T-helper 2 cell (primary cell): ENCODE data around the gene CAMK2A.
"Not testable (repeated sequence)": the region's sequence is repeated elsewhere in the genome, so short reads cannot be mapped to it uniquely, and the experiment has no call there.

ENCODE experiments used
- DNase-seq, 5 experiments: peaks; one replicate each; pipeline versions ENCODE4 v3.0.0 to v3.0.0-alpha.2; 2012 to 2022

The CAMK2A gene

DNA sequence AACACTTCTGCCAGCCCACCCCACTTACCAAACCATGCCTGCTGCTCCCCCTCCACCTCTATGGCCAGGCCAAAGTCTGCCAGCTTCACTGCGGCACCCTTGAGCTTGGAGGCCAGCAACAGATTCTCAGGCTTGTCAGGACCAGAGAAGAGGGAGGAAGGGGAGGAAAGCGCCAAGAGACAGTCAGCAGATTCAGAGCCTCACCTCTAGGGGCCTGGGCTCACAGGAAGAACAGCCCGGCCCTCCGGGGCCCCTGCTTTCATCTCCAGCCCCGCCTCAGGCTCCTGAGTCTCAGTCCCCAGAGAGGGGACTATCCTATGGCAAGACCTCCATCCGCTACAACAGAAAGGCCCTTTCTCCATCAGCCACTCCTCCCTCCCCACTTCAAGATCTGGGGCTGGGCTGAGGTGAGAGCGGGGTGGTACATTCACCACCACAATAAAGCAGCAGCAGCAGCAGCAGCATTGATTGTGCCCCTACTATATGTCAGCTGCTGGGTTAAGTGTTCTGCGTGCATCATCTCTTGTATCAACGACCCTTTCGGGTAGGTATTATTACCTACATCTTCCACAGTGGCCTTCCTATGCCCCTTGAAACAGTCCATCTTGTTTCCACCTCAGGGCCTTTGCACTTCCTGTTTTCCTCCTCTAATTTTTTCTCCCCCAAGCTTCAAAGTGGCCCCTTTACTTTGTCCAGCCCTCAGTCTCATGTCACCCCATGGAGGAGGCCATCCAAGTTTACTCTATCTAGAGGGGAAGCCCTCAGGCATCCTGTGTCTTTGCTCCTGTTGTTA lies 36.0 kb downstream of the CAMK2A start:
- DNase-seq, result no peak

DNA sequence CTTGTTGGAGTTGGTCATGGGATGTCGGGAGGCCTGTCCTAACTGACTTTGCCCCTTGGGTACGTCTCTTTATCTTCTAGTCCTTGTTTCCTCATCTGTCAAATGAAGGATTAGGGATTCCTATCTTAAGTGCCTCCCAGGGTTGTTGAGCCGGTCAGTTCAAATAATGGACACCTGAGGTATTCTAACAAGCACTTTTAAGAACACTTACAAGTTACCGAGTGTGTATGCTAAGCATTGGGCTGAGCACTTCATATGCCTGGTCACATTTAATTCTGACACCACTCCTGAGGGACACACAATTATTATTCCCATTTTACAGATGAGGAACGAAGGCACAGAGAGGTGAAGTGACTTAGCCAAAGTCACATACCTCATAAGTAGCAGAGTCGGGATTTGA lies 37.1 kb downstream of the CAMK2A start:
- no peak for DNase-seq

DNA sequence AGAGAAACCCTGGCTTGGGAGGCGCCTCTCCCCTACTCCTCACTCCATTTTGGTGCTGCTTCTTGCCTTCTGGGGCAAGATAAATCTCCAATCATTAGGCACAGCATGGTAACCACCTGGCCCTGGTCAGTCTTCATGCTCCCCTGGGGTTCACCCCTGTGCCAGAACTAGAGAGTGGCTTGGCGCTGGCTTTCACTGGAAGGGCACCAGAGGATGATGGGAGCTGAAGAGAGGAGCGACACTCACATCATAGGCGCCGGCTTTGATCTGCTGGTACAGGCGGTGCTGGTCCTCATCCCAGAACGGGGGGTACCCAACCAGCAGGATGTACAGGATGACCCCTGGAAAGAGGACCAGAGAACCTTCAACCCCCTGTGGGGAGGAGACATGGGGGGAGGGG lies 38.1 kb downstream of the CAMK2A start:
- no peak for DNase-seq

DNA sequence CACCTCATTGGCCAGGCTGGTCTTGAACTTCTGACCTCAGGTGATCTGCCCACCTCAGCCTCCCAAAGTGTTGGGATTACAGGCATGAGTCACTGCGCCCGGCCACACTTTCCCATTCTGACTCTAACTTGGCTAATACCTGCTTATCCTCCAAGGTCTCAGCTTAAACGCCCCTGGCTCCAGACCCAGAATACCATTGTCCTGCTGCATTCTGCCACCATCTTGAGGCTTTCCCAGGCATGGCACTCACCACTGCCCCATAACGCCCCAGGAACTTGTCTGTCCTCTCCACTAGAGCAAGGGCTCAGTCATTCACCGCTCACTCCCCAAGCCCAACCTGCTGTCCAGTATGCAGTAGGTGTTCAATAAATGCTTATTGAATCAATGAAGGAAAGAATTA lies 39.8 kb downstream of the CAMK2A start:
- no peak for DNase-seq

DNA sequence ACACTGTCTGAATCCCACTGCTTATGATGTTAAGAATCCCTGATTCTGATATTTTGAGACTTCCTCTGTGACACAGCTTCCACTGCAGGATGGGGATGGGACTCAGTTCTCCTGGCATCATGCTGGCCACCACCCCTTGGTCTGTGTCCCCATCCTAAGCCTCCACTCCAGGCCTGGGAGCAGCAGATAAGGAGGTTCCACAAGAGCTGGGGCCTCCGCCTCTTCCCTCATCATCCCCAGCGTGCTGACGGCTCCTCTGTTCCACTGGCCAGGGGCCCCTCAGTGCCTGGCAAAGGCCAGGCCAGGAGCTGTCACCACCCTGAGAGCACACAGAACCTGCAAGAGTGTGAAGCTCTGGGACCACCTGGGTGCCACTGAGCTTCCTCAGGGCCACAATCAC lies 40.6 kb downstream of the CAMK2A start:
- DNase-seq, result no peak

DNA sequence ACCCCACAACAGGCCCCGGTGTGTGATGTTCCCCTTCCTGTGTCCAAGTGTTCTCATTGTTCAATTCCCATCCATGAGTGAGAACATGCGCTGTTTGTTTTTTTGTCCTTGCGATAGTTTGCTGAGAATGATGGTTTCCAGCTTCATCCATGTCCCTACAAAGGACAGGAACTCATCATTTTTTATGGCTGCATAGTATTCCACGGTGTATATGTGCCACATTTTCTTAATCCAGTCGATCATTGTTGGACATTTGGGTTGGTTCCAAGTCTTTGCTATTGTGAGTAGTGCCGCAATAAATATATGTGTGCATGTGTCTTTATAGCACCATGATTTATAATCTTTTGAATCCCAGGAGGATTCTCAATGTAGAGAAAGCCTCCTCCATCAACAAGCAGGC lies 41.1 kb downstream of the CAMK2A start:
- DNase-seq, result not testable (repeated sequence)

DNA sequence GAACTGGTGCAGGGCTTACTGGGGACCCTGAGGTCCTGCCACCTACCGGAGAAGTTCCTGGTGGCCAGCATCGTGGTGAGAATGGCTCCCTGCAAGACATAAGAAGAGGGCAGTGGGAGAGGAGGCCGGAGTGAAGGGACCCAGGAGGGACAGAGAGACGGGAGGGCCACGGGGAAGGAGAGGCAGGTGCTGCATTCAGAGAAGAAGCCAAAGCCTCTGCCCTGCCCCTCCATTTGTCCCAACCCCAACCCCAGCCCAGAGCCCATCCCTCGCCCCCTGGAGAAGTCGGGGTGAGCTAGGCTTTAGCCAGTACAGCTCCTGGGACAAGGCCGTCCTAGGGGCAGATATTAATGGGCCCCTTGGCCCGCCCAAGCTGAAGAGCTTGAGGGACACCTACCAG lies 41.8 kb downstream of the CAMK2A start:
- no peak for DNase-seq

DNA sequence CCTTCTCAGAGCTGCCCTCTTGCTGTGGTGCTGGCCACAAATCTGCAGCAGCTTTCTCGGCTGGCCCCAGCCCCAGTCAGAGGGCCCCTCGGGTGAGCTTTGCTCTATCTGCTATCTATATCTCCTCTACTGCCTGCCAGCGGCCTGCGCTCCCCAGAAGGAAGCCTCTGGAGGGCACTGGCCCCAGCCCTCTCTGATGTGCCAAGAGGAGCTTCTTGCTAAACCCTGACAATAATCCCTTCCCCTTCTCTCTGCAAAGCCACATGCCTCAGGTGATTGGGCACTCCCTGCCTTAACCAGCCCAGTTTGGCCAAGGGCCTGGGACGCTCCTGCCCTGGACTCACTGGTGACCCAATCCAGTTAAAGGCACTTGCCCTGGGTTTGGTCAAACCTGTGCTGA lies 42.7 kb downstream of the CAMK2A start:
- DNase-seq, result no peak

DNA sequence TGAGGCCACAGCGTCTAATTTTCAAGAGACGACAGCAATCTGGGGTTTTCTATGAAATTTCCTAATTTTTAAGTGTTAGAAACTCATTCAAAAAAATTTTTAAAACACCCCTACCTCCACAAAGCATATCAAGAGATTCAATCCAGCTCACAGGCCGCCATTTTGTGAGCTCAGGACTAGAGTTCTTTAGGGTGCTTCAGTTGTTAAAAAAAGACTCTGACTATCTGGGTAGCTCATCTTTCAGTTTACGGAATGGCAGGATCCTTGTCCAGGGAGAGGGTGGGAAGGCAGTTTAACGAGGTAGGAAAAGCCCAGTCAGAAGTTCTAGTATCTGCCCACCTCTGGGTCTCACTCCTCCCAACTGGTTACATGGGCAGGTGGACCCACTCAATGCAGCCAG lies 43.1 kb downstream of the CAMK2A start:
- DNase-seq, result no peak

DNA sequence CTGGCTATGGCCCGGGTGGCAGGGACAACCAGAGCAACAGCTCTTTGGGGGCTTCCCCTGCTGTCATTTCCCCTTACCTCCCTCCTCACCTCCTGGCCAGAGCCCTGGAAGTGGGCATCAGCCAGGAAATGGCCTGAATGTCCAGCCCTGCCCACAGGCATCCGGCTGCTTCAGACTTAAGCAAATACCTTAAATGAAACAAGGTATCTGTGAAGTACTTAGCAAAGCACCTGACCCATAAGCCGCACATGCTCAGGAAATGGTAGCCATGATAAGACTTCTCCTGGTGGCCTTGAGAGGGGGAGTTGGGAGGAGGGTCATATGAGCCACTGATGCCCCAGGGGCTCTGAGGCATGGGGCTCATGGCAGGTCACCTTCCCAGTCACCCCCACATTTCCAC lies 43.8 kb downstream of the CAMK2A start:
- DNase-seq, result no peak

DNA sequence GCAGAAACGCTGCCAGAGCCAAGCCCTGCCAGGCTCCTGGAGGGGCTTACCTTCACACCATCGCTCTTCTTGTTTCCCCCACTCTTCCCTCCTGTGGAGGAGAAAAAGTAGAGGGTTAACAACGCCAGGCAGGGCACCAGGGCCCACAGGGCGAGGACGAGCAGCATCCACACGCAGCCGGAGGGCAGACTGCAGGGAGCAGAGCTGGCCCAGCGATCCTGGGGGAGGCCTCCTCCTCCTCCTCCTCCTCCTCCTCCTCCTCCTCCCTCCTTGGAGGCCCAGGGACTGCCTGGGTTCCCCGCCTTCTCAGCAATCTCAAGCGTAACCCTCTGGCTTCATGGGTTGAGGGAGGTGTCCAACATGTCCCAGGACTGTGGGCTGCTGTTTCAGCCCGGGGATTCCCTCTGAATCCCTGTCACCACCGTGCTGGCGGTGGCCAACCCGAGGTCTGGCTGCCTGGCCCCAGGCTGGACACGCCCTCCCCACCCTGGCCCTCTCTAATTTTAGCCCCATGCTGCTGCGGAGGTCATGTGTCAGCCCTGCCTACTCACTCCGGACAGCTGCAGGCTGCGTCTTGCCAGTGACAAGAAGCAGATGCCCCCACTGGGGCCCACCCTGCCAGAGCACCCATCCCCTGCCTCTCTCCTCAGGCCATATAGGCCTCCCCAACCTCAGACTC lies 44.3 kb downstream of the CAMK2A start:
- DNase-seq, result no peak

DNA sequence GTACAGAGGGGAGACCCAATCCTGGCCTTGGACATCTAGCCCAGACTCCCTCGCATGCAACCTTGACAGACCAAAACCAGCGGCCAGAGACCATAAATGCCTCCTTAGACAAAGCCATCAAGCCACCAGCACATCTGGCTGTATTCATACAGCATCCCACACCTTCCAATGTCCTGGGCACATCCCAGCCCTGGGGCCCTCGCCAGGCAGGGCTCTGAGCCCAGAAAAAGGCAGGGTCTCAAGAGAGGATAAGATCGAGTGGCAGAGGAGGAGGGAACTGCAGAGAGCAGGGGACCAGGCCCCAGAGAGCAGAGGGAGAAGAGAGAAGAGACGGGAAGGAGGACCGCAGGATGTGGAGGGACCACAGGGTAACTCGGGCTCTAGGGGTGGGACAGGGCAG lies 45.4 kb downstream of the CAMK2A start:
- no peak for DNase-seq

DNA sequence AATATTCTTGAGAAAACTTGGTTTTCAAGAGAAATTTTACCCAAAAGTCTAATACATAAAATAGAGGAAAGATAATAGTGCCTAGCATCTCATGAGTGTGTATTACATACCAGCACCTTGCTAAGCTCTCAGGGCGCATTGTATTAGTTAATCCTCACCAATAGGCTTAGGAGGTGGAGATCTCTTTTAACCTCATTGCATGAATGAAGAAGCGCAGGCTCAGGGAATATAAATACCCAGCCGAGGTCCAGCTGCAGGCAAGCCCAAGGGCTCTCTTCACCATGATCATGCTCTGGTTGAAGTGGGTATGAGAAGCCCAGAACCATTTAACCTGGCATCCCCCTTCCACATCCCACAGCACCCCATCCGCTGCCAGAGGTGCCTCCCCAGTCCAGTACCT lies 46.0 kb downstream of the CAMK2A start:
- DNase-seq, result no peak

DNA sequence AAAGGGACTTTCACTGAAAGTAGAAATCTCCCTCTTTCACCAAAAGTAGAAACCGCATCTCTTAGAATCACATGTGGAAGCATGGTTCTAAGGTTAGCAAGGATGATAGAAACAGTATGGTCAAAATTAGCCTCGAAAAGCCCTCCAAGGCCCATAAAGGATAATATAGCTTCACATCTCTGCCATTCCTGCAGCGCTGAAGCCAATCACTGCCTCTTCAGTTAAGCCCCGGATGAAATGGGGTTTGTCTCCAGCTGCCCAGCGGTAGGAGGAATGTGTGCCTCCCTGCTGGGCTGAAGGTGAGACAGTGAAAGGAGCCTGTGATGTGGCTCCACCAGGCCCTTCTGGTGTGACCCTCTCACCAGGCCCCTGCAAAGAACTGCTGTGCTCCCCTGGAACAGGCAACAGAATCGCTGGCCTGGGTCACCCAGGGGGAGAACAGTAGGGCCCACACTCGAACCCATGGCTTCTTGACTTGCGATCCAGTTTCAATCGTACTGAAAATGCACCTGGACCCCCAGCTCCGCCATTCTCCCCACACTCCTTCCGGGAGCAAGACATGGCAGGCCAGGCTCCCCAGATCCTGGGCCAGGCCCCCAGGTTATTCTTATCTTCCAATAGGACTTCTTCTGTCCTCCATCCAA lies 47.2 kb downstream of the CAMK2A start:
- no peak for DNase-seq

DNA sequence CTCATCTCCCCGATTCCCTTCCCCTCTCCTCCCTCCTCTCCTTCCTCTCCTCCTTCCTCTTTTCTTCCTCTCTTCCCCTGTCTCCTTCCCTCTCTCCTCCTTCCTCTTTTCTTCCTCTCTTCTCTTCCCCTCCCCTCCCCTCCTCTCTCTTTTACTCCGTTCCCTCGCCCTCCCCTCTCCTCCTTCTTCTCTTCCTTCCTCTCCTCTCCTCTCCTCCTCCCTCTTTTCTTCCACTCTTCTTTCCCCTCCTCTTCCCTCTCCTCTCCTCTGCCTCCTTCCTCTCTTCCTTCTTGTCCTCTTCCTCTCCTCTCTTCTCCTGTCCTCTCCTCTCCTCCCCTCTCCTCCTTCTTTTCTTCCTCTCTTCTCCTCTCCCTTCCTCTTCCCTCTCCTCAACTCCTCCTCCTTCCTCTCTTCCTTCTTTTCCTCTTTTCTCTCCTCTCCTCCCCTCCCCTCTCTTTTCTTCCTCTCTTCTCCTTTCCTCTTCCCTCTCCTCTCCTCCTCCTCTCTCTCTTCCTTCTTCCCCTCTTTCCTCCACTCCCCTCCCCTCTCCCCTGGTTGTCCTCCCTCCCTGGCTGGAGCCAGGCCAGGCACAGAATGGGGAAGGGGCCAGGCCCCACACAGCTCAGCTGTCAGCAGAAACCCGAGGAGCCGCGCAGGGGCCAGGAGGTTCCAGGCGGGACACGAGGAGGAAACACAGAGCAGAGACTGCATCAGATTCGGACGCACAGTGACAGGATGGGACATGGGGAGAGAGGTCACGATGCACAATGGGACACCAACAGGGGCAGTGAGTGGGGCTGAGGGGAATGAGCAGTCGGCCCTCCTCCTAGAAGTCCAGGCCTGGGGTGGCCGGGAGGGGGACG lies 48.0 kb downstream of the CAMK2A start:
- no peak for DNase-seq

DNA sequence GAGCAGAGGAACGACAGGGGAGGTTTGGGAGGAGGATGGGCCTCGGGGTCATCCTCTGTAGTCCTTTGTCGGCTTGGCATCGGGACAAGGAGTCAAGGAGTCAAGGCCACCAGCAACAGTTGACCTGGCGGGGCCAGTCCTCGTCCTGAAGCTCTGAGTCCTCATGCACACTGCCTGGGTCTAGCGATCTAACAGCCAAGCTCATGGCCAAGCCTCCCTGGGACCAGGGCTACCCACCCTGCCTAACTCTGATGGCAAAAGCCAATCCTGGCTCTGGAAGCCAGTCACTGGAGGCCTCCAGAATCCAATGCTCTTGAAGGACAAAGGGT lies 49.8 kb downstream of the CAMK2A start:
- DNase-seq, result no peak

DNA sequence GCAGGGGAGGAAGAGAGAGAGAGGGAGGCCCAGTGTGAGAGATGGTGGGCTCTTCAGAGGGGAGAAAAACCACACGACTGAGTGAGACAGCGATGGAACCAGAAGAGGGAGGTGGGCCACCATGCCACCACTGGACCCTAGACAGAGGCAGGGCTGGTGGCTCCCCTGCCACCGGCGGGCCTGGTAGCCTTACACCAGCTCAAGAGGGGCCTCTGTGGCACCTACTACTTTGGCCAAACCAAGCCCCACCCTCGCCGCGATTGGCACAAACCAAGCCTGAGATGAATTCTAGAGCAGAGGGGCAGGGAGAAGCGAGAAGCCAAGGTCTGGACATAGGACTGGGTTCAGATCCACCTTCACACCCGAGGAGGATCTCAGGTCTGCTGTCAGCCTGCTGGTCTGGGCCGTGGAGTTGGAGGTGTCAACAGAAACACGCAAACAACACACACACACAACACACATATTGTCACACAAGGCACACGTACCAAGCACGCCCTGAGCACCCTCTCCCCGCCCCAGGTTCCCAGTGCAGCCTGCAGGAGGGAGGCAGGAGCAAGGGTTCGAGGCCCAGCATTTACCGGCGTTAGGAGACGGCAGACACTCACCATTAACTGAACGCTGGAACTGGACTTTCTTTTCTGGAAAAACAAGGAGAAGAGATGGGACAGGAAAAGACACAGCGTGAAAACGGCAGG lies 50.3 kb downstream of the CAMK2A start:
- no peak for DNase-seq

DNA sequence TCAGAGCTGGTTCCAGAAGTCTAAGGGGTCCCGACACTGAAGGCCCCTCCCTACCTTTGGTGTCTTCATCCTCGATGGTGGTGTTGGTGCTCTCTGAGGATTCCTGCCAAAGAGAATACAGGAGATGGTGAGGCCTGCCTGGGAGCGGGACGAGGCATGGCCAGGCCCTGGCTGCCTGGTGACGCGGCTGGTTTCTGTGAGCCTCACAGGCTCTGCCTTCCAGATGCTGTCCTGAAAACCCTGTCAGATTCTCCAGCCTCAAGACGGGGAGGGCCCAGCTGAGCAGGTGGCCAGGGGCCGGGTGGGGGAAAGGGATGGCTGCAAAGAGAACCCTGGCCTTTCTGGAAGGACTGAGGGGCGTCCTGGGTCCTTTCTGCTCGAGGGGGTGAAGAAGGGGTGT lies 50.9 kb downstream of the CAMK2A start:
- no peak for DNase-seq

DNA sequence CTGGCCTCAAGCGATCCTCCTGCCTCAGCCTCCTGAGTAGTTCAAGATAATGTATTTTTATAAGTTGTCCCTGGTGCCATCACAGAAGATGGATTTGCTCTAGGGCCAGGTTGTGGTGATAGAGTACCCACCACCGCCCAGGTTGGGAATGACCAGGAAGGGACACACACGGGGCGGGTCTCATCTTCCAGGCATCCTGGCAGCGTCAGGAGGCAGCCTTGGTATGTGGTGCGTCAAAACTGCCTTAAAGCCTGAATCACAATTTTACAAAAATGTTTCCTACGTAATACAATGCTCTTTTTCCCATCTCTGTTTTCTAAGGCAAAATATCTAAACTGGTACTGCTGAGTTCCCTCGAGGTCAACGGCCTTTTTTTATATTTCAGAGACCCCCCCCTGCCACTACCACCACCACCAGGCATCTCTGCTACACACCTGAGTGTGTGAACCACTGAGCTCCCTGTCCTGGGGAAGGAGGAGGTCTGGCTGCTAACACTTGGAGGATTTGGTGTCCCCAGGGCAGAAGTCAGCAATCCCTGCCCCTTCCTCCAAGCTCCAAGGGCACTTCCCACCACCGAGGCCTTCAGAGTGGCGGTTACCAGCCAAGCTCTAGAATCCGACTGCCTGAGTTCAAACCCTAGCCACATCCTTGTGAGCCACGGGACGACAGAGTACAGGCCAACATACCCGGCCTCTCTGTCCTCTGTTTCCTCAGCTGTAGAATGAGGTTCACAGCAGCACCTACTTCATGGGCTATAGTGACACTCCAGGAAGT lies 52.4 kb downstream of the CAMK2A start:
- DNase-seq, result no peak

DNA sequence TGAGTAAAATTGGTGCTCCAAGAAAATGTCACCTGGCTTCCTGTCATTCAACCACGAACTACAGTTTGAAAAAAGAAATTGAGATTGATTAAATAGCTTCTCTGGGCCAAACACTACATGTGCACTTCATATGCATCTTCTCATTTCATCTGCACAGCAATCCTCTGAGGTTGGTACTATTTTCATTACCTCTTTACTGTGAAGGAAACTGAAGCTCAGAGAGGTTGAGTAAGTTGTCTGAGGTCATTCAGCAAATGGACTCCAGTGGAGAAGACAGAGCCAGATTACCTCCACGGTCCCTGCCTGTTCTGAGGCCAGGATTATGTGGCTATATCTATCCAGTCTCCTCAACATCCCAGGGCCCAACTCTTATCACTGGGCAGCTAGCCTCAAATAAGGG lies 53.3 kb downstream of the CAMK2A start:
- DNase-seq, result no peak

DNA sequence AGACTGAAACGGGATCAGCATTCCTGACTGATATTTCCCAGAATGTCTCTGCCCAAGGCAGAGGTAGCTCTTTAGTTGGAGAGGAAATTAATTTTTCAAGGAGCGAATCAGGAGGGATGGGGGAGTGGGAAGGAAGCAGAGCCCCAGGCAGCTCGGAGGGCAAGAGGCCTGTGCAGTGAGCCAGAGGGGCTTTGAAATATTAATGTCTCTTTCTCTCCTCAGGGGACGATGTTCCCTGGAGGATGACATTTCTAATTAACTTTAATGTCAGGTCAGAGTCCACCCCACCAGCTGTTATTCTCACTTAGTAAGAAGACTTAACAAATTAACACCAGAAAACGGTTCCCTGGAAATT lies 54.1 kb downstream of the CAMK2A start:
- DNase-seq, result no peak
